Endothelial cell of umbilical vein (primary cell): ENCODE results near the gene FXYD4. TPM values are rescaled to one million over a fixed set of nuclear protein-coding genes. Genes with fewer than 3 reads are reported as not detected.

Experiments used
- BruUV-seq: library from RNA; stranded (reverse); fragments of 400-500 nt; replicated peaks from 2 replicates; lab custom pipeline; 2021; lab: Mats Ljungman, UMichigan
- CTCF ChIA-PET: fragments of 300-600, 350-600 bp; sonication (Branson Sonifier 250); formaldehyde crosslinking; loops from one replicate; lab custom pipeline; 2021; ENCODE audit warnings: antibody characterized with exemption, inconsistent platforms; lab: Charles Lee
- POLR2A ChIA-PET: fragments of 300-600, 350-600 bp; sonication (Branson Sonifier 250); formaldehyde crosslinking; loops from one replicate; lab custom pipeline; 2021; ENCODE audit warnings: antibody characterized with exemption, inconsistent platforms; lab: Charles Lee
- DNase-seq: peaks from one replicate; pipeline ENCODE4 v3.0.0-alpha.2; 2011; ENCODE audit warnings: low read depth, low spot score
- FAIRE-seq: peaks from 2 replicates; lab custom pipeline; 2011; peaks lifted over from hg19 to GRCh38; lab: Jason Lieb, UNC
- H2AFZ ChIP-seq: 2 replicates; pipeline ENCODE4 v1.6.0; 2012; ENCODE audit warnings: low read depth, low read length, control low read depth, inconsistent platforms
- H3K27ac ChIP-seq: 2 replicates; pipeline ENCODE4 v1.5.1; 2011; ENCODE audit warnings: low read depth, mild to moderate bottlenecking, control low read depth, low read length, moderate library complexity; ENCODE audit not compliant: insufficient read depth
- H3K27me3 ChIP-seq, 2 experiments: 2 replicates each; pipeline versions ENCODE4 v1.6.0 to v1.6.1; 2011; ENCODE audit warnings: low read length in 2 of 2, mixed read lengths in 1 of 2; ENCODE audit not compliant: control insufficient read depth in 2 of 2, insufficient read depth in 2 of 2
- H3K36me3 ChIP-seq, 2 experiments: 2 replicates in 1 of 2; 3 replicates in 1 of 2; pipeline ENCODE4 v1.5.1; 2011; ENCODE audit warnings: low read length in 2 of 2, mild to moderate bottlenecking in 1 of 2, moderate library complexity in 1 of 2; ENCODE audit not compliant: control insufficient read depth in 2 of 2, insufficient read depth in 2 of 2; ENCODE audit errors: extremely low read depth in 1 of 2
- H3K4me1 ChIP-seq: 3 replicates; pipeline ENCODE4 v1.5.1; 2011; ENCODE audit warnings: mild to moderate bottlenecking, low read length; ENCODE audit not compliant: control insufficient read depth, insufficient read depth; ENCODE audit errors: extremely low read depth
- H3K4me2 ChIP-seq: 2 replicates; pipeline ENCODE4 v1.6.1; 2011; ENCODE audit warnings: low read length, control low read depth, mixed read lengths; ENCODE audit not compliant: insufficient read depth
- H3K4me3 ChIP-seq, 3 experiments: fragments of 200-600 bp in 1 of 3; sonication (generic), shearing (Covaris generic) in 1 of 3; replicated peaks in 1 of 3; 2 replicates each; pipeline ENCODE4 v1.5.1; 2011 to 2016; ENCODE audit warnings: control low read depth in 3 of 3, low read length in 3 of 3, mild to moderate bottlenecking in 2 of 3, inconsistent platforms in 1 of 3, low read depth in 1 of 3, moderate library complexity in 1 of 3; ENCODE audit not compliant: insufficient read depth in 1 of 3
- H3K79me2 ChIP-seq: 2 replicates; pipeline ENCODE4 v1.6.0; 2012; ENCODE audit warnings: low read length, inconsistent platforms; ENCODE audit not compliant: control insufficient read depth, insufficient read depth
- H3K9ac ChIP-seq: replicated peaks from 2 replicates; pipeline ENCODE3; 2011; ENCODE audit warnings: low read length, control low read depth; ENCODE audit not compliant: insufficient read depth; ENCODE audit errors: extremely low read depth
- H3K9me1 ChIP-seq: replicated peaks from 3 replicates; pipeline ENCODE4 v1.6.0; 2011; ENCODE audit warnings: mild to moderate bottlenecking, low read length; ENCODE audit not compliant: control insufficient read depth, insufficient read depth; ENCODE audit errors: extremely low read depth
- H3K9me3 ChIP-seq: replicated peaks from 2 replicates; pipeline ENCODE4 v1.5.1; 2012; ENCODE audit warnings: low read length, inconsistent platforms; ENCODE audit not compliant: control insufficient read depth, insufficient read depth
- H4K20me1 ChIP-seq: replicated peaks from 2 replicates; pipeline ENCODE3; 2011; ENCODE audit warnings: mild to moderate bottlenecking, low read length; ENCODE audit not compliant: control insufficient read depth, insufficient read depth; ENCODE audit errors: extremely low read depth
- EZH2 ChIP-seq: IDR thresholded peaks from 2 replicates; pipeline ENCODE4 v1.6.1; 2012; ENCODE audit warnings: borderline replicate concordance, low read depth, mild to moderate bottlenecking, moderate library complexity, low read length, inconsistent platforms; ENCODE audit not compliant: severe bottlenecking
- FOS ChIP-seq: IDR thresholded peaks from 2 replicates; pipeline ENCODE4 v1.6.1; 2011; ENCODE audit warnings: mild to moderate bottlenecking, low read length, moderate library complexity, borderline replicate concordance; ENCODE audit not compliant: insufficient read depth
- GATA2 ChIP-seq: IDR thresholded peaks from 2 replicates; pipeline ENCODE4 v1.7.0; 2011; ENCODE audit warnings: low read depth, mild to moderate bottlenecking, moderate library complexity, mixed read lengths, low read length; ENCODE audit not compliant: insufficient read length, insufficient read depth
- JUN ChIP-seq: IDR thresholded peaks from 2 replicates; pipeline ENCODE4 v1.6.1; 2011; ENCODE audit warnings: borderline replicate concordance, low read depth; ENCODE audit not compliant: insufficient read length, insufficient read depth
- MYC ChIP-seq: IDR thresholded peaks from one replicate; pipeline ENCODE4 v1.6.1; 2011; ENCODE audit warnings: mild to moderate bottlenecking, low read depth, low read length
- POLR2A ChIP-seq: IDR thresholded peaks from 2 replicates; pipeline ENCODE4 v1.6.1; 2012; ENCODE audit warnings: low read depth, mild to moderate bottlenecking, control low read depth, low read length
- POLR2AphosphoS5 ChIP-seq: IDR thresholded peaks from 2 replicates; pipeline ENCODE4 v1.6.1; 2012; ENCODE audit warnings: low read depth, mild to moderate bottlenecking, control low read depth, low read length, moderate library complexity; ENCODE audit not compliant: insufficient read depth
- dilution Hi-C: fragments of 300-500 bp; cut with MboI; formaldehyde crosslinking; loops from one replicate; pipeline ENCODE4 v1.15.0; 2019; ENCODE audit warnings: low sequenced_read_pairs; ENCODE audit not compliant: extremely low pct_ligation_motif_present
- intact Hi-C: fragments of 100-400 bp; cut with micrococcal nuclease; formaldehyde crosslinking; loops from one replicate; pipeline ENCODE4 v1.10.0; 2022
- polyA plus RNA-seq, 4 experiments: library from polyadenylated mRNA; depleted of rRNA in 3 of 4; stranded (reverse) in 3 of 4; unstranded in 1 of 4; fragments of >200 nt; gene quantifications; 2 replicates each; pipeline versions ENCODE4 v1.2.1 to v1.2.3, GENCODE V29; 2011 to 2012; ENCODE audit warnings: missing spikeins in 1 of 4
- total RNA-seq: library from RNA; stranded (reverse); gene quantifications from 2 replicates; pipeline ENCODE4 v1.2.3, GENCODE V29; 2021
- TF ChIP-seq, protein P1 (sequence below): IDR thresholded peaks from 2 replicates; pipeline ENCODE4 v1.6.1; 2011; ENCODE audit not compliant: insufficient read depth, insufficient read length
- TF ChIP-seq, protein P2 (sequence below), 2 donors: IDR thresholded peaks; 1 replicate in 1 of 2; 2 replicates in 1 of 2; pipeline ENCODE4 v1.5.1; 2011; ENCODE audit warnings: low read length in 2 of 2, mild to moderate bottlenecking in 2 of 2, moderate library complexity in 2 of 2, control low read depth in 1 of 2, inconsistent platforms in 1 of 2, low read depth in 1 of 2; ENCODE audit not compliant: insufficient read depth in 1 of 2; ENCODE audit errors: extremely low read depth in 1 of 2

Gene FXYD4
- total and polyA plus RNA-seq, 2 donors (not counting 3 experiments of a cell fraction or from before 2014, with no cell fraction given): not detected

GRCh38 chr10:43340101-43340500 is 31.3 kb upstream of the FXYD4 start:
- H3K9ac ChIP-seq: no peak overlapping the region
- no peaks in the 10 kb centered on the region for H3K36me3 ChIP-seq
- no peaks in the 10 kb centered on the region for H3K27me3 ChIP-seq
- H3K4me1 ChIP-seq: no peaks in the 10 kb centered on the region
- H3K79me2 ChIP-seq: no peaks in the 10 kb centered on the region
- BruUV-seq: no TSS peak
- H3K4me2 ChIP-seq: no peak overlapping the region
- CTCF ChIA-PET: interaction anchor here (0.9 kb wide), 1 partner anchor 8 kb away, joined by 4 read pairs; no protein-coding TSS in a partner anchor
- intact Hi-C loops (no loop called here), dilution Hi-C loops (no loop called here)
- H4K20me1 ChIP-seq: no peaks in the 10 kb centered on the region
- no peaks in the 10 kb centered on the region for H3K9me1 ChIP-seq
- TF ChIP-seq POLR2A (no peak), MYC (no peak), EZH2 (no peak), POLR2AphosphoS5 (no peak), GATA2 (no peak), FOS (no peak), JUN (no peak)
- TF ChIP-seq, protein P1, sequence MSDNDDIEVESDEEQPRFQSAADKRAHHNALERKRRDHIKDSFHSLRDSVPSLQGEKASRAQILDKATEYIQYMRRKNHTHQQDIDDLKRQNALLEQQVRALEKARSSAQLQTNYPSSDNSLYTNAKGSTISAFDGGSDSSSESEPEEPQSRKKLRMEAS: no peak
- TF ChIP-seq, protein P2, sequence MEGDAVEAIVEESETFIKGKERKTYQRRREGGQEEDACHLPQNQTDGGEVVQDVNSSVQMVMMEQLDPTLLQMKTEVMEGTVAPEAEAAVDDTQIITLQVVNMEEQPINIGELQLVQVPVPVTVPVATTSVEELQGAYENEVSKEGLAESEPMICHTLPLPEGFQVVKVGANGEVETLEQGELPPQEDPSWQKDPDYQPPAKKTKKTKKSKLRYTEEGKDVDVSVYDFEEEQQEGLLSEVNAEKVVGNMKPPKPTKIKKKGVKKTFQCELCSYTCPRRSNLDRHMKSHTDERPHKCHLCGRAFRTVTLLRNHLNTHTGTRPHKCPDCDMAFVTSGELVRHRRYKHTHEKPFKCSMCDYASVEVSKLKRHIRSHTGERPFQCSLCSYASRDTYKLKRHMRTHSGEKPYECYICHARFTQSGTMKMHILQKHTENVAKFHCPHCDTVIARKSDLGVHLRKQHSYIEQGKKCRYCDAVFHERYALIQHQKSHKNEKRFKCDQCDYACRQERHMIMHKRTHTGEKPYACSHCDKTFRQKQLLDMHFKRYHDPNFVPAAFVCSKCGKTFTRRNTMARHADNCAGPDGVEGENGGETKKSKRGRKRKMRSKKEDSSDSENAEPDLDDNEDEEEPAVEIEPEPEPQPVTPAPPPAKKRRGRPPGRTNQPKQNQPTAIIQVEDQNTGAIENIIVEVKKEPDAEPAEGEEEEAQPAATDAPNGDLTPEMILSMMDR (IDR thresholded peaks at IDR 0.05; ENCODE audit: extremely low read depth in 1 of 2, insufficient read depth in 1 of 2, low read depth in 1 of 2, low read length in 2 of 2): no peak
- H3K4me3 ChIP-seq: no peak overlapping the region
- POLR2A ChIA-PET: no interaction called here
- H3K9me3 ChIP-seq: no peaks in the 10 kb centered on the region
- H2AFZ ChIP-seq: no peak overlapping the region
- no peak overlapping the region for H3K27ac ChIP-seq
- DNase-seq (no peak), FAIRE-seq (no peak)
